Activated B cell treated with CpG ODN at 0.5 μM for 24 hours (primary cell): Measurements from ENCODE around the gene CASP5. TPM values are rescaled to one million over a fixed set of nuclear protein-coding genes. Genes with fewer than 3 reads are reported as not detected.

Source experiments
- ATAC-seq: fragments of 200-7000 bp; cut with Tn5 transposase; one replicate; pipeline ENCODE4 v1.10.0; 2021; ENCODE audit warnings: low read depth, mild to moderate bottlenecking, moderate library complexity
- CTCF ChIA-PET: fragments of 350-600 bp; sonication (Branson Sonifier 250); formaldehyde crosslinking; loops from one replicate; lab custom pipeline; 2021; ENCODE audit warnings: antibody characterized with exemption; lab: Charles Lee
- POLR2A ChIA-PET: fragments of 350-600 bp; sonication (Branson Sonifier 250); formaldehyde crosslinking; loops from one replicate; lab custom pipeline; 2021; ENCODE audit warnings: antibody characterized with exemption; lab: Charles Lee
- DNase-seq: peaks from one replicate; pipeline ENCODE4 v3.0.0; 2022
- H3K27ac Mint-ChIP-seq: one replicate; pipeline ENCODE4 v1.8.0; 2020; ENCODE audit warnings: mixed read lengths
- H3K27me3 Mint-ChIP-seq: one replicate; pipeline ENCODE4 v1.8.0; 2021; ENCODE audit warnings: mixed read lengths
- H3K36me3 Mint-ChIP-seq: one replicate; pipeline ENCODE4 v1.8.0; 2021; ENCODE audit warnings: low read depth, mixed read lengths
- H3K4me1 Mint-ChIP-seq: one replicate; pipeline ENCODE4 v1.8.0; 2021; ENCODE audit warnings: mixed read lengths
- H3K4me3 Mint-ChIP-seq: one replicate; pipeline ENCODE4 v1.8.0; 2020; ENCODE audit warnings: mild to moderate bottlenecking, mixed read lengths
- H3K9me3 Mint-ChIP-seq: one replicate; pipeline ENCODE4 v1.8.0; 2020; ENCODE audit warnings: mixed read lengths
- CTCF ChIP-seq: fragments of 200-600 bp; IDR thresholded peaks from one replicate; pipeline ENCODE4 v1.8.0; 2022; ENCODE audit warnings: antibody characterized with exemption, mild to moderate bottlenecking
- intact Hi-C: fragments of 100-400 bp; cut with micrococcal nuclease; formaldehyde crosslinking; loops from one replicate; pipeline ENCODE4 v1.15.1; 2024
- total RNA-seq: library from RNA; stranded (reverse); gene quantifications from 2 replicates; pipeline ENCODE4 v1.2.3, GENCODE V29; 2022

The CASP5 gene
- total RNA-seq, 1 donor from 2014 or later, result not detected

- H3K27me3 Mint-ChIP-seq, result no peaks in the 10 kb centered on the region
- POLR2A ChIA-PET, result no interaction called here
- H3K36me3 Mint-ChIP-seq, result peaks cover 67% of the 10 kb centered on the region
- ATAC-seq (no peak), DNase-seq (no peak)
- intact Hi-C loops, result no loop called here
- H3K4me3 Mint-ChIP-seq, result no peak overlapping the region
- H3K4me1 Mint-ChIP-seq, result peaks cover 80% of the 10 kb centered on the region
- no peak overlapping the region for H3K27ac Mint-ChIP-seq
- TF ChIP-seq CTCF, result no peak
- CTCF ChIA-PET, result no interaction called here
- peaks cover 5% of the 10 kb centered on the region for H3K9me3 Mint-ChIP-seq
These were observed 58.7 kb downstream of the CASP5 start for GRCh38 chr11:104964247-104964646.

GRCh38 chr11:104962852-104963251 is 60.1 kb downstream of the CASP5 start:
- ChIA-PET CTCF (no interaction called here), POLR2A (no interaction called here)
- Mint-ChIP-seq H3K9me3 (peaks cover 5% of the 10 kb centered on the region), H3K4me1 (peaks cover 84% of the 10 kb centered on the region), H3K36me3 (peaks cover 67% of the 10 kb centered on the region), H3K27ac (no peak overlapping the region), H3K4me3 (no peak overlapping the region), H3K27me3 (no peaks in the 10 kb centered on the region)
- intact Hi-C loops, result no loop called here
- DNase-seq (no peak), ATAC-seq (no peak)
- TF ChIP-seq CTCF, result no peak

GRCh38 chr11:104957280-104957679 is 65.7 kb downstream of the CASP5 start:
- Mint-ChIP-seq H3K9me3 (no peaks in the 10 kb centered on the region), H3K36me3 (peaks cover 63% of the 10 kb centered on the region), H3K27me3 (no peaks in the 10 kb centered on the region), H3K27ac (no peak overlapping the region), H3K4me3 (no peak overlapping the region), H3K4me1 (peaks cover 67% of the 10 kb centered on the region)
- ATAC-seq (no peak), DNase-seq (no peak)
- ChIA-PET POLR2A (no interaction called here), CTCF (no interaction called here)
- intact Hi-C loops, result loop anchor here (10.0 kb wide), 1 partner anchor 238 kb away; no protein-coding TSS in a partner anchor
- no peak for TF ChIP-seq CTCF

- intact Hi-C loops, result loop anchor here (10.0 kb wide), 1 partner anchor 238 kb away; no protein-coding TSS in a partner anchor
- Mint-ChIP-seq H3K4me3 (no peak overlapping the region), H3K9me3 (no peaks in the 10 kb centered on the region), H3K36me3 (peaks cover 62% of the 10 kb centered on the region), H3K27me3 (no peaks in the 10 kb centered on the region), H3K27ac (no peak overlapping the region), H3K4me1 (peaks cover 59% of the 10 kb centered on the region)
- ATAC-seq, result no peak
- CTCF ChIA-PET, result no interaction called here
- POLR2A ChIA-PET, result no interaction called here
- TF ChIP-seq CTCF, result no peak
- no peak for DNase-seq
These were observed 66.4 kb downstream of the CASP5 start for GRCh38 chr11:104956528-104956927.

GRCh38 chr11:104946907-104947306 is 76.1 kb downstream of the CASP5 start:
- no peak for DNase-seq
- H3K36me3 Mint-ChIP-seq, result peaks cover 91% of the 10 kb centered on the region
- peak; percentile 66 for ATAC-seq
- no peaks in the 10 kb centered on the region for H3K9me3 Mint-ChIP-seq
- H3K27me3 Mint-ChIP-seq, result no peaks in the 10 kb centered on the region
- H3K4me3 Mint-ChIP-seq, result no peak overlapping the region
- CTCF ChIA-PET, result interaction anchor here (0.7 to 1.7 kb wide), 6 partner anchors 21 to 916 kb away, joined by 3 to 8 read pairs (median 3); partner anchors contain the start of gene CASP4
- no peak overlapping the region for H3K27ac Mint-ChIP-seq
- H3K4me1 Mint-ChIP-seq, result peaks cover 7% of the 10 kb centered on the region
- TF ChIP-seq CTCF, result peak; percentile 59
- POLR2A ChIA-PET, result no interaction called here
- intact Hi-C loops, result loop anchor here (1.0 to 2.0 kb wide), 4 partner anchors 11 to 338 kb away; no protein-coding TSS in a partner anchor

Other genes starting within 250 kb of the CASP5 start
- gene CASP12, start 124.7 kb downstream of the CASP5 start, total RNA-seq, result not detected in 2 replicates
- 87.8 and 88.7 TPM in 2 replicates for gene CASP4, start 54.6 kb downstream of the CASP5 start, total RNA-seq
- 35.7 and 47.0 TPM in 2 replicates for gene CASP1, start 12.0 kb upstream of the CASP5 start, total RNA-seq
- 31.5 and 33.1 TPM in 2 replicates for gene CARD16, start 22.2 kb upstream of the CASP5 start, total RNA-seq
- gene CARD18, start 116.6 kb upstream of the CASP5 start, total RNA-seq, result not detected in 2 replicates